Hematopoietic multipotent progenitor cell treated with erythropoietin and hydrocortisone succinate and interleukin-3 and kit ligand, for 15 days (in vitro differentiated cells): ENCODE results near the gene KIRREL1.
A peak's percentile ranks its signal among the peaks of the same experiment; 100 is the strongest.

Source experiments
- DNase-seq: peaks from one replicate; pipeline ENCODE4 v3.0.0-alpha.2; 2015; ENCODE audit warnings: low spot score

KIRREL1 gene

DNA sequence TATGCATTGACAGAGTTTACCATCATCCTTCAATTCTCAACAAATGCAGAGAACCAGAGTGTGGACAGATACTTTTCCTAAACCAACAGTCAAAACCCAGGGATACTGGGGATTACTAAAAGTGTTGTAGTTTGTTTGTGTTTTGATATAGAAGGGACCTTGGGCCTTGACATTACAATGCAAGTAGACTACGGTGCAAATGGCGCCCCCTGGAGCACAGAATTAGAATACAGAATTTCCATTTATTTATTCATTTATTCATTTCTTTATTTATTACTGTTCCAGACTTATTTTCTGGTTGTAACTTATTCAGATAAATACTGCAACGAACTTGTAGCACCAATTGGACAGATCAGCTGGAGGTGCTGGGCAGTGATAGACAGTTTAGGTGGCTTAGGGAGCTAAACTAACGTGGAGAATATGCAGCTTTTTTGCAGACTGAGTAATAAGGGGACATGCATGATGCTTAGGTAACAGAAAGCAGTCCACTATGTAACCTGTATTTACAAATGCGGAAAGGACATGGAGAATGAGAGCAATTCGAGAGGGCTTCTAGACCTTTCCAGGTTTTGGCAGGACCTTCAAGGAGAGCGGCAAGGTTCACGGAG is 42.6 kb downstream of the KIRREL1 start:
- DNase-seq = peak; percentile 36

DNA sequence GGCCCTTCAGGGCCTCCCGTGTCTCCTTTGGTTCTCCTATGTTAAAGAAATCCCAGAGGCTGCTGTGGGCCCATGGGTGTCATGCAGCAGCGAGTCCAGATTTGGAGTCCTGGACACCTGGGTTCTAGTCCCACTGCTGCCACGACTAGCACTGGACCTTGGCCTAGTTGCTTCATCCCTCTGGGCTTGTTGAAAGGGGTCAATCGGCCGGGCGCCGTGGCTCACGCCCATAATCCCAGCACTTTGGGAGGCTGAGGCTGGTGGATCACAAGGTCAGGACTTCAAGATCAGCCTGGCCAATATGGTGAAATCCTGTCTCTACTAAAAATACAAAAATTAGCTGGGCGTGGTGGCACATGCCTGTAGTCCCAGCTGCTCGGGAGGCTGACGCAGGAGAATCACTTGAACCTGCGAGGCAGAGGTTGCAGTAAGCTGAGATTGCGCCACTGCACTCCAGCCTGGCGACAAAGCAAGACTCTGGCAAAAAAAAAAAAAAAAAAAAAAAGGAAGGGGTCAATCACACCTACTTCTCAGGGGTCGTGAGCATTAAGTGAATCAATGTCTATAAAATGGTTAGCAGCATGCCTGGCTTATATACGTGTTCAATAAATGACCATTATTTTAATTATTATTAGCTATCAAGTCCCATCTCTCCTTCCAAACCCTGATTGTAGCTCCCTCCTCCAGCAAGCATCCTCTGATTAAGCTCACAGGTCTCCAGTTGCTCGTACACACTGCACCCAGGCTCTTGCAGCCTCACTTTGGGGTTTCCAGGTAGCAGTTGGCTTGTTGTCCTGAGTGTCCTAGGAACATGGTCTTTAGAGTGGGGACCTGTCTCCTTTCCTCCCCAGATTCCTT is 43.8 kb downstream of the KIRREL1 start:
- no peak for DNase-seq

DNA sequence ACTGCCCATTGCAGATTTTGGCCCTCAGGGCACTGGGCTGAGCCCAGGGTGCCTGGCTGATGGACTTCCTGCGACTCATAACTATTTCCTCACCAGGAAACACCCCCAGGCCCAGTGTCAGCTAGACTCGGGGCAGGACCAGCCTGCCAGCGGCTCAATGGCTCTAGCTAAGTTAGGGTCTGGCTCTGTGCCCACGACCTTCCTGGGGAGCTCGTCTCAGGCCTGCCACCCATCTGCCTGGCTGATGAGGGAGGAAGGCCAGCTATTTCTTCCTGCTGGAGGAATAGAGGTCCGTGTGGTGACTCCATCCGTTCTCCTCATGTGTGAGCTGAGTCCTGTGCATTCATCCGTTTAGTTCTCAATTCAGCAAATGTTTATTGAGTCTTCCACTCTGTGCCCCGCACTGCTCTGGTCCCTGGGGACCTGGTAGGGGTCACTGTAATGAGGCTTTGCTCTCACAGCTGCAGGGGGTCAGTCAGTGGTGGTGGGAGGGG is 44.5 kb downstream of the KIRREL1 start:
- DNase-seq = no peak

DNA sequence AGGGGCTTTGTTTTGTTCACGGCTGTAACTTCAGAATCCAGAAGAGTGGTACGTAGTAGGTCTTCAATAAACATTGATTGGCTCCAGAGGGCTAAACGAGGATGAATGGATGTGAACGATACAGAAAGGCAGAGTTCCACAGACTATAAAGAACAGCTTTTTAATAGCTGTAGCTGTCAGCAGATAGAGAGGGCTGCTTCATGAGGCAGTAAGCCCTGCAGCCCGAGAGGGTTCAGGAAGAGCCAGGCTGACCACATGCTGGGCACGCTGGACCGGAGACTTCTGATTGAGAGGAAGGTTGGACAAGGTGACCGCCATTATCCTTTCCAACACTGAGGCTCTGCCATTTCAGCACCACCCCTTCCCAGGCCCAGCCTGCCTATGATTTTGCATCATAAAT is 45.3 kb downstream of the KIRREL1 start:
- DNase-seq = no peak

DNA sequence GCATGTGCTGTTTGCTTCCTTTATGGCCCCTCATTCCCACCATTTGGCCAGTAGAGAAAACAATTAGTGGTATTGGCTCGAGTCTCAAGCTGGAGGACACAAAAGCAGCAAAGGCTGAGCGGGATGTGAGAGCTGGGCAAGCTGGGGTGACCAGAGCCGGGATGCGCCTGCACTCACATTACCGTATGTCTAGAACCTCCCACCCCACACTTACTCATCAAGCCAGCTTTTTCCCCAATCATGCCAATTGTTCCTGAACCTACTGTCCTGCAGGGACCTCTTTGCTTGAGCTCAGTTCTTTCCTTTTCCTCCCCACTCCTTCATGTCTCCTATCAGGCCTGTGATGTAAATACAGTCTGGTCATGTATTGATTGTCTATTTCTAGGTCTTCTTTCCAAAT is 45.9 kb downstream of the KIRREL1 start:
- DNase-seq = no peak

DNA sequence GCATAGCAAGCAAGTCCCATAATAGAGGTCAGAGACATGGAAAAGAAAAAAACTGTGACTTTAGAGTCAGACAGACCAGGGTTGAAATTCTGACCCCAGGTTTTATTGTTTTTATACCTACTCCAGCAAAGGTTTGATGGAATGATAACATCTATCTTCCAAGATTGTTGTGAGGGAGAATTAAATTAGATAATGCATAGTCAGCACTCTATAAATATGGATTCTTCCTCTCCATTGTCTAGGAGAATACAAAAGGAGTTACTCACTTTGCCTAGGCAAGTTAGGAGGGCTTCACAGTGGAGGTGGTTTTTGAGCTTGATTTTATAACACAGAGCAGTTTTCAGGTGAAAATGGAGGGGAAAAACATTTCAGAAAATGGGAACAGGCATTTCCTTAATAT is 46.9 kb downstream of the KIRREL1 start:
- DNase-seq = no peak

DNA sequence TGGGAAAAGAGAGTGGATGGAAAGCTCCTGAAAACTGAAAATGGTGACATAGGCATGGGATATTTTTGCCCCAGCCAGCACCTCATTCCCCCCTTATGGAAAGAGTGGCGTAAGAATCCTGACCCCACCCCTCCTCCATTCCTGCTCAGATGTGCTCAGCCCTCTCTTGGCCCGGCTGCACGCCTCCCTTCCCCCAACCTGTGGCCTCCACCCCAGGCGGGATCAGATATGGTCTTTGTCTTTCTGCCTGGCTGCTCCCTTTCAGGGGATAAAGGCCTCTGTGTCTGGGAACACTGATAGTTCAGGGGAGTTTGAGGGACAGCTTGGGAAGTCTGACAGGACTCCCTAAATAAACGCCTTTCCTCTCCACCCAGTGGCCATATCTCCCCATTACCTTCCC is 49.8 kb downstream of the KIRREL1 start:
- DNase-seq = no peak

DNA sequence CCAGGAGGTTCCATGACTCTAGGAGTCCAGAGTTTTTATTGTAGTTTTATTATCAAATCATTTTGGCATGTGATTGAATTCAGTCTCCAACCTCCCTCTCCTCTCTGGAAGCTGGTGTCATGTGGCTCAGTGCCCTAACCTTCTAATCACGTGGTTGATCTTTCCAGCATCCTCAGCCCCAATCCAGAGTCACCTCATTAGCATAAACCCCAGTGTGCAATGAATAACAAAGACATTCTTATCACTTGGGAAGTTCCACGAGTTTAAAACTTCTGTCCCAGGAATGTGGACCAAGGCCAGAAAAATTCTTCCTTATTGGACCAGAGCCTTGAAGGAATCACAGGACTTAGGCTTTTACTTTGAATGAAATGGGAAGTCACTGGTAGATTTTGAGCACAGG is 52.2 kb downstream of the KIRREL1 start:
- no peak for DNase-seq

DNA sequence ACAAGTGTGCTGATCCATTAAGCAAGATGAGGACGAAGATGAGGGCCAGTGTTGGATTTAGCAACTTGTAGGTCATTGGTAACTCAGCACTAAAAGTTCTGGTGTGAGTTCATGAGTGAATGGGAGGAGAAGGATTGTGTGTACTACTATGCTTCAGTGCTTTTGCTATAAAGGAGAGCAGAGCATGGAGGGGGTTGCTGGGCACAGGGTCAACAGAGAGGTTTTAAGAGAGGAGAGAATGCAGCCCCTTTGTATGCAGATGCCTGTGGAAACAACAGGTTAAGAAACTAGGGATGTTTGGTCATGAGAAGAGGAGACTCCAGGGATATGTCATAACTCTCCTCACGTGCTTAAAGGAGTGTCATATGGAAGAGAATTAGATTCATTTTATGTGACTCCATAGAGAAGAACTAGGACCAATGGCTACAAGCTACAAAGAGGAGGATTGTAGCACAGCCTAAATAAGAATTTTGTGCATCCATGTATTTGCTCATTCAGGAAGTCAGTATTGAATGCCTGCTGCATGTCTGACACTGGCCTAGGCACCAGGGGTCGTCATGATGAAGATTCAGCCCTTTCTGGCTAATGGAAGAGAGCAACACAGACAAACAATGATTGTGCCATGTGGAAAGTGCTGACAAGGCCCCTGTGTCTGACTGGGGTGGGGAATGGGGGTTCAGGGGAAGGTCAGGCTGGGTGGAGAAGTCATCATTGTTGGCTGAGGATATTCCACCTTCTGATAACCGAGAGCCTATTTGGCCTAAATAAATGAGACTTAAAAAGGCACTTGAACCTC is 53.5 kb downstream of the KIRREL1 start:
- no peak for DNase-seq

DNA sequence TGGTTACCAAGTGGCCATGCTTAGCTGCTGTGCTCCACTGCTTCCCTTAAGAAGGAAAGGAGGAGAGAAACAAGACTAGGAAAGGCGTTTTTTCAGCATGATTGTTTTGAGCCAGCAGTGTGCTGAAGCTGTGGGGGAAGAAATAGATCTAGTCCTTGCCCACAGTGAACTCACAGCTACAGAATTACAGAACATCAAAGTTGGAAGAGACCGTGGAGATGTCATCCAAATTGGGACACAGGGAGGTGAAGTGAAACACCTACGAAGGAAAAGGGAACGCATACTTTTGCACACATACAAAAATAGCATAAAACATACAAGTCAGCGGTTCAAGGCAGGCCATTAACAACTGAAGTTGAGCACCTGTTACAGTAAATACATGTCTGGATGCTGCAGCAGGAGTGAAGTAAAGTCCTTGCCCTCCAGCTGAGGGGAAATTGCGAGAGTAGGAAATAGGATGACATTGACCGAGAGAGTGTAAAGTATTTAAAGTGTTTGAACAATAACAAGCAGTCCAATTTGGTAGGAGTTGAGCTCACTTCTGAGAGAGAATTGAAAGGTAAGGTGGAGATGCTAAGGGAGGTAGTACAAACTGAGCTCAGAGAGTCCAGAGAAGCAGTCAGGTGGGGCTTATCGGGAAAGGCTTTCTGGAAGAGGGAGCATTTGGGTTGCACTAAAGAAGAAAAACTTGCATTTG is 55.1 kb downstream of the KIRREL1 start:
- no peak for DNase-seq

DNA sequence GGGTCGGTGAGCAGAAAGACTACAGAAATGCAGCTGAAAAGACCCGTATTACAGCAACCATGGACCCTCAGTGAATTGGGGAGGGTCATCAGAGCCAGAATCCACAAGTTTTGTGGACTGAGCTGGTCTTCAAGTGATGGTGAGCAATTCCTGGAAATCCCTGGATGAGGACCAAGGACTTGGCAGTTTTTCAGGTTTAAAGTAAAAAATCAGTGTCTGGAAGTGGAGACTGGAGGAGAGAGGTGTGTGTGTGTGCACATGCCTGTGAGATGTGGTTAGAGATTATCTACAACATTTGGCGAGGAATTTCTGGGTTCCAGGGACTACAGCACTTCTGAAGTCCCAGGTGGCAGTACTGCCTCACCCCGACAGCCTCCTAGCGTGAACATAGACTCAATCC is 56.4 kb downstream of the KIRREL1 start:
- DNase-seq = no peak

DNA sequence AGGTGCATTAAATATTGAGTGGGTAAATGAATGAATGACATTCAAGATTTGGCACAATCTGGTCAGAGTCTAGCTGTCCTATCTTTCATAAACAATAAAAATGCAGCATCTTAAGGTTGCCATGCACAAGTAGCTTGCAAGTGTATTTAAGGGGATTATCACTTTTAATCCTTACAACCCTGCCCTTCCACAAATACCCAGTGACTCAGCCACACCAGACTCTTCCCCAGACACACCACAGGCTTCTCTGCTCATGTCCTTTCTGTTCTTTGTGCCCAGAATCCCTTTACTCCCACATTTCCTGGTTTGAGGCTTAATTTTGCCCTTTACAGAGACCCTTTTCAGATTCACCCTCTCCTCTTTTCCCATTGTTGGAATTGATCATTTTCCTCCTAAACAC is 59.8 kb downstream of the KIRREL1 start:
- no peak for DNase-seq

DNA sequence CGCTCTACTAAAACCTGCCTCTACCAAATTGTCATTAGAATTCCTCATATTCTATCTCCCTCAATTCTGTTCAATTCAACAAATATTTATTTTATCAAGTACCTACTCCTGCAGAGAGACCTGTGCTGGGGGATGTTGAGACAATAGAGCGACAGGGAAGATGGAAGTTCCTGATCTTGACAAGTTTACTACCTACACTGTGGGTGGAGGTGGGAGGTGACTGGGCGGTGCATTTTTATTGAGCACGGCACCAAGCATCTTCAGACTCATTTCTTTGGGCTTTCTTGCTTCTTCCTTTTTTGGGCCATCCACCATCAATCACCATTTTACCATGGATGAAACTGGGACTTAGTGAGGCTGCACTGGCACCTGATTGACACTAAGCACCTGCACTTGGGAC is 61.3 kb downstream of the KIRREL1 start:
- no peak for DNase-seq

DNA sequence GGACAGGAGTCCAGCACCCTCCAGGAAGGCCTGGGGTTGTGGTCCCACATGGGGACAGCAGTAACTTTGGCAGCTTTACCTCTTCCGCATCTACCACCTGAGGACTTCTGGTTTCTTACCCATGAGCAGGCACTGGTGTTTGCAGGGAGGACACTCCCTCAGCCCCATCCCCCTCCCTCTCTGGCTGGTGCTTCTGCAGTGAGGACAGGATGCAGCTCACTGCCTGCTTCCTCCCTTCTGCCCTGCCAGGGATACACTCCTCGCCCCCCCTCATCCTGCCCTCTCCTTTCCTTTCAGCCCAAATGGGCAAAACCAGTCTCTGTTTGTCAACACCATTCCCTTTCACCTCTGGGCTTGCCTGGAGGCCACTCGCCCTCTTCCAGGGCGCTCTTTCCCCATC is 62.4 kb downstream of the KIRREL1 start:
- no peak for DNase-seq

DNA sequence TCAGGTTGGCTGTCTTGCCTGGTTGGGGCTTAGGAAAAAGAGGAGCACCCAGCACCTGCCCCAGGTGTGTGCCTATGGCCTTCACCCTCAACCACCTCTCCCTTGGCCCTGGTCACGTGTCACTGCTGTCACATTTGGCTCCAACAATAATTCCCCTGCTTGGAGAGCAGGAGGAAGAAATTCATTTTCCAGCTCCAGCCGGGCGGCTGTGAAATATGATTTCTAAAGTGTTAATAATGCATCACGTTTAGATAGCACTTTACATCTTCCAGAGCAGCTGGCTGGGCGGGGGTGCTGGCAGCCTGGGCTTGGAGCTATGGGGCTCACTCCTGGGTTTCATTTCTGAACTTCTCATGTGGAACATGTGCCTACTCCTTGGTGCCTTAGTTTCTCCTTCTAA is 63.1 kb downstream of the KIRREL1 start:
- DNase-seq = no peak

DNA sequence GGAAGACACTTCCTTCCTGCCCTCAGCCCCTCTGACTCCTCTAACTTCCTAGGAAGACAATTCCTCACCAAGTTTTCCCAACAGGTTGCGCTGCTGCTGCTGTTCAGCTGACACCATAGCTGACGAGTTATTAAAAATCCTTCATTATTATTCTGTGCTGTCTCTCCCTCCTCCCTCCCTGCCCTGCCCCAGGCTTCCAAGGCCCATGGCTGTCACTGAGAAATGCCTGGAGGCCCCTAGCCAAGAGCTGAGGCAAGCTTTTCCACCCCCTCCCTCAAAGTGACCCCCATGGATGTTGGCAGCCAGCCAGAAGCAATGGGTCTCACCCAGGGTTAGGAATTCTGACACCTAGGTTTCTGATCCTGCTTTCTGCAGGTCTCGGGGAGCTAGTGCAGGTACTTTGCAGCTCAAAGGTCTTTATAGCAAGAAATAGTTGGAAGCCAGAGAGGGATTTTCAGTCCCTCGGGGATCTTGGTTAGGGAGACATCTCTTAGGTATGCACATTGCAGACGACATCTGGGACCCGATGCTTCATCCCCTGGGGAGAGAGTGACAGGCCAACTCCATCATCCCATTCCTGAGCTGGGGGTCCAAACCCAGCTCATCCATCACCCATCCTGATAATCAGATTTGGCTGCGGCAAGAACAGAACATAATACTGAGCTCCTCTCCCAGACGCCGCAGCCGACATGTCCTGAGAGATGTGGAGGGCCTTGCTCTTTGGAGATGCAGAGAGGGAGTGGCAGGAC is 65.0 kb downstream of the KIRREL1 start:
- no peak for DNase-seq

DNA sequence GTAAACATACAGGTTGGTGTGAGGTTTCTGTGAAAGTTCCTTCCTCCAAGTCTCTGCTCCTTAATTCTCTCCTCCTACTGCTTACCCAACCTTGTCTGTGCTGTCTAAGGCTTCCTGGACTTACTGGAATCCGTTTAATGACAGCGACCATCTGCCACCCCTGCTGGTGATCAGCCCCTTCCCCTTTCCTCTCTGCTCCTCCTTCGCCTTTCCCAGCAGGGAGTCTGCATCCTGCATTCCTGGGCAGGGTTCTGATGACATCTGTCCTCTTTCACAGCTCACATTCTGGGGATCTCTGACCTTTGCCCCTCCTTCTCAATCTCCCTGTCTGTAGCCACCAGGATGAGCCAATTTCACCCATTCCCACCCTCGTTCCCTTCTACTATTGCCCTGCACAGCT is 66.5 kb downstream of the KIRREL1 start:
- no peak for DNase-seq

DNA sequence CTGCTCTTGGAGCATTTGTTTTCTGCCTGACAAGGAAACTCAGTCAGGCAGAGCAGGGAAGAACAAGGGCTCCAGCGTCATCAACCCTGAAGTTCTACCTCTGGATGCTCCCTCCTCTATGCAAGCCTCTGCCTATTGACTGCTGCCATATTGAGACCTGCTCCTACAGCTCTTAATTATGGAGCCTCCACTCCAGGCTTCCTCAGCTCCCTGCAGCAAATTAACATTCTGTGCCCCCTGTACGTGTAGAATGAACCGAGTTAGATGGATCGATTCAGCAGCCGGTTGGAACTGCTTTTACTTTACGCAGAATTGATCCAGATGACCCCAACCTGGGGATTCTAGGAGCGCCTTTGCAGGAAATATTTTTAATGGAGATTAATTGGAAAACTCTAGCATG is 68.7 kb downstream of the KIRREL1 start:
- DNase-seq = no peak

DNA sequence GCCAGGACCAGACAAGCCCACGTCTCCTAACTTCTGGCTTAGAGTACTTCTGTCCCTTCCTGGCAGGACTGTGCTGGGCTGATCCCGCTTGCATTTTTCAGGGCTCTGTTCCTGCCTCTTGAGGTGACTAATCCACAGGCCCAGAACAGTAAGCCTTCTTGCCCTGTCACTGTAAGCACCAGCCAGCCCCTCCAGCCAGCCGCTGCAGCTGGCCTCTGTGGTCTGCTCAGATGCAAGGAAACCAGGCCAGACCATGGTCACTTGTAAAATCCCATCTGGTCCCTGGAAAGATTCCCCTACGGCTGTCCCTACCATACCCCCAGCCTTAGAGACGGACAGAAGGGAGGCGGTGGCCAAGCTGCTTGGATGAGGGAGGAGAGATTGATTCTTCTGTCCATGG is 74.2 kb downstream of the KIRREL1 start:
- no peak for DNase-seq

DNA sequence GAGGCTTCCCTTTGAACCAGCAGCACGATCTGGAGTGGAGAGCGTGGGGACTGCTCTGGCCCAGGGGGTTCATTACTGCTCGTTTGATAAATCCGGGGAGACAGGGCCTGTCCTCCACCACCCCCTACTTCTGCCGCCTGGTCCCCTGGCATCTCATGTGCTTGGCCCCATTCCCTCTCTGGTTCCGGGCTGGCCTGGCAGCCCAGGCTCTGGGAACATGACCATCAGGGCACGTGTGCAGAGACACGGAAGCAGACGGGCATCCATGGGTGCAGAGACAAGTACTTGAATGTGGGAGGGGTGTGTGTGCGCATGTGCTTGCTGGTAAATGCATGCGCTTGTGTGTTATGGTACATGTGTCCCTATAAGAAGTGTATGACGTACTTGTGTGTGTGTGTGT is 75.5 kb downstream of the KIRREL1 start:
- no peak for DNase-seq

DNA sequence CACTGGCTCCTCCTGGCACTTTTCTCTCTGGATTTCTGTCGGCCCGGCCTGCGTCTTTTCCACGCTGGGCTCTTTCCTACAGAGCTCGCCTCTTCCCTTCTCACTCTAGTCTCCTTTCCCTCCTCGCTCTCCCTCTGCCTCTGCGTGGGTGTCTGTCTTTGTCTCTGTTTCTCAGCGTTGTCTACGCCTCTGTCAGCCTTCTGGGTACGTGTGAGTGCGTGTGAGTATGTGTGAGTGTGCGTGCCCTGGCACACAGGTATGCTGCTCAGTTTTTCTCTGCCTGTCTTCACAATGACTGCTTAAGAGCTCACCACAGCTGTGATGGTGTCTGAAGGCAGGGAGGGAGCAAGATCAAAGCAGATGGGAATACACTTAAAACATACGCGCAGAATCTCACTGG is 77.7 kb downstream of the KIRREL1 start:
- no peak for DNase-seq

DNA sequence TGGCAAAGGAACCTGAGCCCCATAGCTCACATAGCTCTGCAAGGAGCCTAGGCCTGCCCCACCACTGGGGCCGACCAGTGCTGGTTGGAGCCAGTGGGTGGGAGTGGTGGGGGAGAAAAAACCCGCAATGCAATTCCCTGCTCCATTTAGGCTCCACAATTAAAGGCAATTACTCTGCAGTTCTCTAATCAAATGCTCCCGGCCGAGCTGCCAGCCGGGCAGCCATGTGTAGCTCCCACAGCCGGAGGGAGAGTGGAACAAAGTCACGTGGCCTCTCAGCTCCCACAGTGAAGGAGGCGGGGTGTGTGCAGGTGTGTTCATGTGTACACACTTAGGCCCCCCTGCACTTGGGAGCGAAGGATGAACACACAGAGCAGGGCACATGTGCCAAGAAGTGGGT is 81.6 kb downstream of the KIRREL1 start:
- no peak for DNase-seq
